CD4-positive, CD25-positive, alpha-beta regulatory T cell (primary cell): ENCODE measurements around the gene HUS1B. TPM values are rescaled to one million over a fixed set of nuclear protein-coding genes. Genes with fewer than 3 reads are reported as not detected.
A peak's percentile ranks its signal among the peaks of the same experiment; 100 is the strongest.

Experiments
- ATAC-seq, 2 donors: fragments of 150-1000 bp; cut with Tn5 transposase; one replicate each; pipeline ENCODE4 v1.10.0; 2021; ENCODE audit warnings: low read depth in 2 of 2, moderate number of reproducible peaks in 2 of 2, moderate library complexity in 1 of 2
- DNase-seq, 3 donors: peaks; one replicate each; pipeline versions ENCODE4 v3.0.0 to v3.0.0-alpha.2; 2012 to 2022; ENCODE audit warnings: mixed read lengths in 1 of 3
- H3K27ac ChIP-seq: one replicate; pipeline ENCODE4 v1.7.0; 2013; ENCODE audit warnings: mild to moderate bottlenecking, low read length; ENCODE audit not compliant: insufficient read depth, poor library complexity, severe bottlenecking
- H3K27me3 ChIP-seq: one replicate; pipeline ENCODE4 v1.7.0; 2013; ENCODE audit warnings: low read length; ENCODE audit not compliant: control insufficient read depth, insufficient read depth
- H3K36me3 ChIP-seq: one replicate; pipeline ENCODE4 v1.7.0; 2013; ENCODE audit warnings: mild to moderate bottlenecking, low read length, moderate library complexity; ENCODE audit not compliant: control insufficient read depth, insufficient read depth
- H3K4me1 ChIP-seq: 2 replicates; pipeline ENCODE4 v1.7.0; 2013; ENCODE audit warnings: mild to moderate bottlenecking, low read length; ENCODE audit not compliant: insufficient read depth, control insufficient read depth, poor library complexity, severe bottlenecking
- H3K4me3 ChIP-seq: one replicate; pipeline ENCODE4 v1.7.0; 2013; ENCODE audit warnings: low read depth, mild to moderate bottlenecking, low read length, moderate library complexity
- H3K9me3 ChIP-seq, 2 experiments: 1 replicate in 1 of 2; 2 replicates in 1 of 2; pipeline ENCODE4 v1.7.0; 2013; ENCODE audit warnings: low read length in 2 of 2, mild to moderate bottlenecking in 1 of 2, moderate library complexity in 1 of 2; ENCODE audit not compliant: control insufficient read depth in 2 of 2
- H3K27ac Mint-ChIP-seq, 3 donors: one replicate each; pipeline ENCODE4 v1.8.0; 2020 to 2022; ENCODE audit warnings: mild to moderate bottlenecking in 3 of 3, mixed read lengths in 3 of 3, moderate library complexity in 2 of 3
- H3K27me3 Mint-ChIP-seq: one replicate; pipeline ENCODE4 v1.8.0; 2022; ENCODE audit warnings: mild to moderate bottlenecking, mixed read lengths
- H3K36me3 Mint-ChIP-seq: one replicate; pipeline ENCODE4 v1.8.0; 2020; ENCODE audit warnings: mixed read lengths
- H3K4me1 Mint-ChIP-seq, 4 donors: one replicate each; pipeline ENCODE4 v1.8.0; 2020 to 2022; ENCODE audit warnings: mixed read lengths in 4 of 4, mild to moderate bottlenecking in 1 of 4
- H3K4me3 Mint-ChIP-seq, 4 donors: one replicate each; pipeline ENCODE4 v1.8.0; 2020 to 2022; ENCODE audit warnings: mild to moderate bottlenecking in 4 of 4, mixed read lengths in 4 of 4, moderate library complexity in 3 of 4
- H3K9me3 Mint-ChIP-seq, 7 donors: one replicate each; pipeline ENCODE4 v1.8.0; 2020 to 2022; ENCODE audit warnings: mixed read lengths in 7 of 7, mild to moderate bottlenecking in 3 of 7, moderate library complexity in 2 of 7
- polyA plus RNA-seq, 4 donors: library from polyadenylated mRNA; unstranded; fragments of 300-500 nt; fragmentation: Illumina TruSeq; gene quantifications; one replicate each; pipeline ENCODE4 v1.2.3, GENCODE V29; 2021
- total RNA-seq: library from RNA; stranded (reverse); gene quantifications from one replicate; pipeline ENCODE4 v1.2.3, GENCODE V29; 2022

Gene HUS1B
- total RNA-seq (4.8 TPM), polyA plus RNA-seq (1 to 10 TPM in 3 of 4 donors, under 1 TPM in 1; 0.83 to 2.4 (median 1.6) TPM)

- Mint-ChIP-seq H3K4me3 (no peak within 1 kb of the TSS), H3K36me3 (peaks cover 28% of the 10 kb centered on the region), H3K9me3 (peaks cover 0 to 2% (median 0%) of the 10 kb centered on the region in 7 donors), H3K27me3 (no peaks in the 10 kb centered on the region), H3K27ac (no peak within 1 kb of the TSS), H3K4me1 (peaks cover 43 to 53% (median 47%) of the 10 kb centered on the region in 4 donors)
- Histone ChIP-seq H3K36me3 (peaks cover 10% of the 10 kb centered on the region), H3K4me3 (no peak within 1 kb of the TSS), H3K9me3 (no peaks in the 10 kb centered on the region), H3K27me3 (no peaks in the 10 kb centered on the region), H3K27ac (no peak within 1 kb of the TSS), H3K4me1 (peaks cover 16% of the 10 kb centered on the region)
- ATAC-seq (no peak), DNase-seq (no peak)
Measured at GRCh38 chr6:656460-657252, at the start of gene HUS1B. TSS of gene HUS1B (minus strand) at chr6:657100. CDS start at chr6:656944, 156 bp downstream.

DNA sequence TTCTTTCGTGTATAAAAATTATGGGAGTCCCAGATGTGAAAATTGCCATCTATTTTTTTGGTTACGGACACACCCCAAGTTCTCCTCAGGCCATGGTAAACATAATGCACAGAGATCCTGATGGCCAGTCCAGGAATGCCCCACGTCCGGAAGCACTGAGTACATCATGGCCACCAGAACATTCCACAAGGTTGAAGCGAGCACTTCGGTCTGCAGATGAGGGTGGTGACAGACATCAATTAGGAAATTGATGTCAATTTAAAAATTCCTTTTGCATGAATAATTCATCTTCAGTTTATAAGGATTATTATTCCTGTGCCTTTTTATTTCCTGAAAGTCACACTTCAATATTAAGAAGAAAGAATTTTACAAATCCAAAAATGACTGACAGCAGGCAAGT, 49.2 kb upstream of the HUS1B start:
- Mint-ChIP-seq H3K4me3 (peak overlapping the region in 1 of 4 donors; percentile 13), H3K36me3 (no peaks in the 10 kb centered on the region), H3K9me3 (no peaks in the 10 kb centered on the region), H3K4me1 (peaks cover 5 to 18% (median 13%) of the 10 kb centered on the region in 4 donors), H3K27me3 (peaks cover 11% of the 10 kb centered on the region), H3K27ac (no peak overlapping the region)
- peaks cover 10% of the 10 kb centered on the region for H3K4me1 ChIP-seq
- H3K36me3 ChIP-seq = no peaks in the 10 kb centered on the region
- ATAC-seq (no peak), DNase-seq (no peak)
- no peaks in the 10 kb centered on the region for H3K27me3 ChIP-seq
- H3K27ac ChIP-seq = no peak overlapping the region
- H3K4me3 ChIP-seq = no peak overlapping the region
- no peaks in the 10 kb centered on the region for H3K9me3 ChIP-seq

GRCh38 chr6:705047-705446, 48.1 kb upstream of the HUS1B start:
- Histone ChIP-seq H3K27me3 (peaks cover 2% of the 10 kb centered on the region), H3K9me3 (no peaks in the 10 kb centered on the region), H3K4me3 (no peak overlapping the region), H3K36me3 (no peaks in the 10 kb centered on the region), H3K27ac (no peak overlapping the region), H3K4me1 (no peaks in the 10 kb centered on the region)
- Mint-ChIP-seq H3K4me3 (no peak overlapping the region), H3K27me3 (peaks cover 16% of the 10 kb centered on the region), H3K4me1 (peaks cover 0 to 12% (median 4%) of the 10 kb centered on the region in 4 donors), H3K36me3 (no peaks in the 10 kb centered on the region), H3K27ac (no peak overlapping the region), H3K9me3 (no peaks in the 10 kb centered on the region)
- DNase-seq = no peak
- no peak for ATAC-seq

DNA sequence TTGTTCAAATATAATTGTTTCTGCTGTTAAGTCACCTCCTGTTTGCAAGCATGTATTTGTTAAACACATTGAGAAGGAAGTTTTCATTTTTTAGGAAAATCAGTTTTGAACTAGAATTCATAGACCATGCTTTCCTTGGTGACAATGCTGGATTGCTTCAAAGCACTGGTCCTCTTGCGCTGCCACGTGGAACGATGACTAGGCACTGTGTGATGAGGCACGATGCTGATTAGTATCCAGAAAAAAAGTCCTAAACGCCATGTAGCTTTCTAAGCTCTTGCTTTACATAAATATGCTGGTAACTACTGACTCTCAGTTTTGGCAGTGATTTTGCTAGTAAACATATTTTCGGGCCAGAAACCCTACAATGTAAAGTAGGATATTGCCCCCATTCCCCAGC, 47.1 kb upstream of the HUS1B start:
- no peak for DNase-seq
- H3K36me3 Mint-ChIP-seq = no peaks in the 10 kb centered on the region
- Histone ChIP-seq H3K36me3 (no peaks in the 10 kb centered on the region), H3K27me3 (peaks cover 2% of the 10 kb centered on the region), H3K4me1 (no peaks in the 10 kb centered on the region), H3K27ac (no peak overlapping the region), H3K4me3 (no peak overlapping the region), H3K9me3 (no peaks in the 10 kb centered on the region)
- H3K4me3 Mint-ChIP-seq = no peak overlapping the region
- H3K4me1 Mint-ChIP-seq = peaks cover 0 to 6% (median 0%) of the 10 kb centered on the region in 4 donors
- H3K9me3 Mint-ChIP-seq = no peaks in the 10 kb centered on the region
- ATAC-seq = no peak
- peaks cover 16% of the 10 kb centered on the region for H3K27me3 Mint-ChIP-seq
- no peak overlapping the region for H3K27ac Mint-ChIP-seq

DNA sequence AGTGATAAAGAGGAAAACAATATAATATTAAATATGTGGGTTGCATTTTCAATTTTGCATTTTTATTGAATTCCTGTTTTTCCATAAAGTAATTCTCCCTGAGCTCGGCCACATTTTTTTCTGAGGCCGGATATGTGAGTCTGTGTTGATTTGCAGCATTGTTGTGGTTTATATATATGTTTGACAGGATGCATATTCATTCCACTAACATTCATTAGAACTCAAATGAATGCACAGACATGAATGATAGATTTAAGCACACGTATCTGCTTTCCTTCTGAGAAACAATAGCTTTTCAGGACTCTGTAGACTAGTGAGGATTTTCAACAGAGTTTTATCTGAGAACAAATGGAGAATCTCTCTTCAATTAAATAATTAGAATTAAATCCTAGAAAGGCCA, 46.7 kb upstream of the HUS1B start:
- Mint-ChIP-seq H3K4me3 (no peak overlapping the region), H3K4me1 (peaks cover 0 to 6% (median 0%) of the 10 kb centered on the region in 4 donors), H3K27ac (no peak overlapping the region), H3K9me3 (no peaks in the 10 kb centered on the region), H3K27me3 (peaks cover 16% of the 10 kb centered on the region), H3K36me3 (no peaks in the 10 kb centered on the region)
- no peaks in the 10 kb centered on the region for H3K36me3 ChIP-seq
- DNase-seq (no peak), ATAC-seq (no peak)
- H3K27me3 ChIP-seq = peaks cover 2% of the 10 kb centered on the region
- no peak overlapping the region for H3K27ac ChIP-seq
- H3K4me3 ChIP-seq = no peak overlapping the region
- no peaks in the 10 kb centered on the region for H3K9me3 ChIP-seq
- no peaks in the 10 kb centered on the region for H3K4me1 ChIP-seq

- ATAC-seq = no peak
Measured at GRCh38 chr6:701700-702479, 45.0 kb upstream of the HUS1B start.

GRCh38 chr6:701215-701614, 44.3 kb upstream of the HUS1B start:
- Mint-ChIP-seq H3K36me3 (no peaks in the 10 kb centered on the region), H3K4me1 (peaks cover 0 to 4% (median 0%) of the 10 kb centered on the region in 4 donors), H3K4me3 (peak overlapping the region in 1 of 4 donors; percentile 47), H3K27me3 (peaks cover 10% of the 10 kb centered on the region), H3K9me3 (no peaks in the 10 kb centered on the region), H3K27ac (no peak overlapping the region)
- Histone ChIP-seq H3K36me3 (no peaks in the 10 kb centered on the region), H3K9me3 (no peaks in the 10 kb centered on the region), H3K27ac (no peak overlapping the region), H3K4me3 (no peak overlapping the region), H3K27me3 (peaks cover 2% of the 10 kb centered on the region), H3K4me1 (no peaks in the 10 kb centered on the region)
- ATAC-seq (no peak), DNase-seq (no peak)

More at GRCh38 chr6:701700-702479, 45.0 kb upstream of the HUS1B start:
- Histone ChIP-seq H3K9me3 (no peaks in the 10 kb centered on the region), H3K4me3 (no peak overlapping the region), H3K27me3 (peaks cover 2% of the 10 kb centered on the region), H3K27ac (no peak overlapping the region), H3K36me3 (no peaks in the 10 kb centered on the region), H3K4me1 (no peaks in the 10 kb centered on the region)
- no peaks in the 10 kb centered on the region for H3K9me3 Mint-ChIP-seq
- no peak overlapping the region for H3K4me3 Mint-ChIP-seq
- H3K27me3 Mint-ChIP-seq = peaks cover 10% of the 10 kb centered on the region
- DNase-seq = no peak
- peaks cover 0 to 4% (median 0%) of the 10 kb centered on the region in 4 donors for H3K4me1 Mint-ChIP-seq
- H3K36me3 Mint-ChIP-seq = no peaks in the 10 kb centered on the region
- H3K27ac Mint-ChIP-seq = no peak overlapping the region
